Measurements from ENCODE around the gene DNER.

Gene DNER

DNA sequence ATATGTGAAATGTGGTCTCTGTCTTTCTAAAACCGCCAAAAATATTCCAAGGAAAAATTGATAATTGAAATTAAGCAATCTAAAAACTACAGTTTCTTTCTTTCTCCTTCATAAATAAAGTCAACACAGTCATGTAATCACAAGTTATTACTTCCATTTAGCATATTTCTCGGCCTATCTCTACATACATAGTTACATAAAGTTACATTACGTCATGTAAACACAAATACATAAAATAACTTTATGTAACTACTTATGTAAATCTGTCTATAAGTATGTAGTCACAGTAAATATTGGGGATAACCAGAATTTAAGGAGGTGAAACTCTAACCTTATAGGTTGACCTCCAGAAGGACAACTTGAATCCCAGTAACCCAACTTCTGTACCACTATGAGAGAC, 394.8 kb downstream of the DNER start:
- Histone ChIP-seq H3K4me1 (ENCODE audit: insufficient read depth, insufficient read length) (no peaks in the 10 kb centered on the region), H3K4me3 (ENCODE audit: insufficient read length, low read depth) (no peak overlapping the region), H3K9ac (ENCODE audit: insufficient read length, low read depth) (no peak overlapping the region), H3K9me3 (ENCODE audit: insufficient read depth, low read length) (no peaks in the 10 kb centered on the region), H3K36me3 (ENCODE audit: insufficient read depth, insufficient read length, low read length) (no peaks in the 10 kb centered on the region), H3K27me3 (ENCODE audit: insufficient read depth, insufficient read length) (no peaks in the 10 kb centered on the region)
- TF ChIP-seq ZNF274 (IDR thresholded peaks at IDR 0.05; ENCODE audit: low read depth, low read length): no peak
- no peak for TF ChIP-seq SUZ12 (IDR thresholded peaks at IDR 0.05; ENCODE audit: extremely low read depth, insufficient read depth, insufficient read length)
- no peak for TF ChIP-seq YY1 (IDR thresholded peaks at IDR 0.05; ENCODE audit: insufficient read depth, insufficient read length)
- no peak for DNase-seq (ENCODE audit: low read depth, low spot score)

DNA sequence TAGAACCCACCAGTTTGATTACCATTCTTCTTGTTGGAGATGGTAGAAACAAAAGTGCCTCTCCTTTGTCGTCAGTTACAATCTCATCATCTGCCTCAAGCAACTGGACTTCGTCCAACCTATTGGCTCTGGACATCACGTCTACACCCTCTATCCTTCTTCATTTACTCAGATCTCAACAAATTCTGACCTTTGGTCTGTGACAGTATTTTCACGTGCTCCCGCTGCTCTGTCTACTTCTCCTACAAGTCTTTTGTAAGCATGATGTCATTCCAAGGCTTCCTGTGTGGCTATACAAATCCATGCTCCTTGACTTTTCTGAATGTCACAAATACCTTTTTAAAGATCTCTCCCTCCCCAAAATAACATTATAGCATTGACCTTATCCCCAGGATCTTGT, 400.2 kb downstream of the DNER start:
- Histone ChIP-seq H3K4me3 (ENCODE audit: insufficient read length, low read depth) (no peak overlapping the region), H3K36me3 (ENCODE audit: insufficient read depth, insufficient read length, low read length) (no peaks in the 10 kb centered on the region), H3K4me1 (ENCODE audit: insufficient read depth, insufficient read length) (no peaks in the 10 kb centered on the region), H3K9ac (ENCODE audit: insufficient read length, low read depth) (no peak overlapping the region), H3K9me3 (ENCODE audit: insufficient read depth, low read length) (no peaks in the 10 kb centered on the region), H3K27me3 (ENCODE audit: insufficient read depth, insufficient read length) (no peaks in the 10 kb centered on the region)
- DNase-seq (ENCODE audit: low read depth, low spot score): no peak
- TF ChIP-seq SUZ12 (IDR thresholded peaks at IDR 0.05; ENCODE audit: extremely low read depth, insufficient read depth, insufficient read length): no peak
- TF ChIP-seq ZNF274 (IDR thresholded peaks at IDR 0.05; ENCODE audit: low read depth, low read length): no peak
- no peak for TF ChIP-seq YY1 (IDR thresholded peaks at IDR 0.05; ENCODE audit: insufficient read depth, insufficient read length)

DNA sequence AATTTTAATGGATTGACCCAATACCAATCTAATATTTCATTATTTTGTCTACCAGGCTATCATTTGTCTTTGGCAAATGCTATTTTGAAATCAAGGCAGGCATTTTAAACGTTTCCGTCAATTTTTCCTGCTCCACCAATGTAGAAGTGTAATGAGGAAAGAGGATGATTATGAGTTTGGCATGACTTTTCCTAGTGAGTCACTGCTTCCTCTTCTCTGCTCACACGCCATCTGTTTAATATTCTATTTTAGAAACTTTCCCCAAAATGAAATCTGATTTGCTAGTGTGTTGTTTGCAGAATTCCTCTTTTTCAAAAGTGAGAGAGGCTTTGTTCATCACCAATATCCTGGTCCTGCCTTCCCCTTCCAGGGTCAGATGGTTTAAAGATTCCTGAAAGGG, 400.8 kb downstream of the DNER start:
- no peak for DNase-seq (ENCODE audit: low read depth, low spot score)
- no peak overlapping the region for H3K4me3 ChIP-seq (ENCODE audit: insufficient read length, low read depth)
- no peaks in the 10 kb centered on the region for H3K27me3 ChIP-seq (ENCODE audit: insufficient read depth, insufficient read length)
- no peak overlapping the region for H3K9ac ChIP-seq (ENCODE audit: insufficient read length, low read depth)
- H3K9me3 ChIP-seq (ENCODE audit: insufficient read depth, low read length): no peaks in the 10 kb centered on the region
- H3K36me3 ChIP-seq (ENCODE audit: insufficient read depth, insufficient read length, low read length): no peaks in the 10 kb centered on the region
- TF ChIP-seq YY1 (IDR thresholded peaks at IDR 0.05; ENCODE audit: insufficient read depth, insufficient read length) (no peak), ZNF274 (IDR thresholded peaks at IDR 0.05; ENCODE audit: low read depth, low read length) (no peak)
- H3K4me1 ChIP-seq (ENCODE audit: insufficient read depth, insufficient read length): no peaks in the 10 kb centered on the region
